HG03439 (cell line): Measurements from ENCODE around the gene GALNT10.

Source experiments
- ATAC-seq: cut with Tn5 transposase; IDR thresholded peaks from one replicate; pipeline ENCODE4 v1.9.1; 2021; ENCODE audit warnings: mild to moderate bottlenecking, moderate library complexity; ENCODE audit not compliant: unreplicated experiment

The GALNT10 gene

DNA sequence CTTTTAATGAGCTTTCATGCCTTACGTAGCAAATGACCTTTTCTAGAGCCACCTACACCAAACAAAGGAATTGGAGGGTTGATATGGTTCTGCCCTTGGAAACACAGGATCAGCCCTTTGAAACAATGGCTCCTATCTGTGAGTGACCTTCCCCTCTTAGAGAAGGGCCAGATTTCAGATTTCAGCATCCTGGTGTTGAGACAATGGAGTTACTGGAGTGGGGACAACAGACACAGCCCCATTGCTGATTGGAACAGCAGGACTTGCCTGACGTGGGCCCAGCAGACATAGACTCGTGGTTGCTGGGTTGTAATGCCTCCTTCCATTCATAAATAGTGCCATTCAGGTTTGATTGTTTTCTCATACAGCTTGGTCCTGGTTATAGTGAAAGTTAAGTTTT lies 96.0 kb downstream of the GALNT10 start:
- no peak for ATAC-seq

DNA sequence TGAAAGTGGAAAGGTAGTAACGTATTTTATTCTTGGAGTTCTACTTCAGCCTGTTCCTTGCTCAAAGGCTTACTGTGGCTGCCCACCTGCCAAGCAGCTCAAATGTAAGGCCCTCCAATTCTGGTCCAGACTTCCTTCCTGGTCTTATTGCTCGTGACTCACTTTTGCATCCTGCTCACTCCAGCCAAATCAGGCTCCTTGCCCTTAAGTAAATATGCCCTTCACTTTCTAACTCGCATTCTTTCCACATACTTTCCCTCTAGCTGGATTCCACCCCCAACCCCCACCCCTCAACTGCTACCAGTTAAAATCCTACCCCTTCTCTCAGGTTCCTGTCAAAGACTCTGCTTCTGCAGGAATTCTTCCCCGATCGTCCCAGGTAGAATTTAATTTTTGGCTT lies 96.6 kb downstream of the GALNT10 start:
- no peak for ATAC-seq

DNA sequence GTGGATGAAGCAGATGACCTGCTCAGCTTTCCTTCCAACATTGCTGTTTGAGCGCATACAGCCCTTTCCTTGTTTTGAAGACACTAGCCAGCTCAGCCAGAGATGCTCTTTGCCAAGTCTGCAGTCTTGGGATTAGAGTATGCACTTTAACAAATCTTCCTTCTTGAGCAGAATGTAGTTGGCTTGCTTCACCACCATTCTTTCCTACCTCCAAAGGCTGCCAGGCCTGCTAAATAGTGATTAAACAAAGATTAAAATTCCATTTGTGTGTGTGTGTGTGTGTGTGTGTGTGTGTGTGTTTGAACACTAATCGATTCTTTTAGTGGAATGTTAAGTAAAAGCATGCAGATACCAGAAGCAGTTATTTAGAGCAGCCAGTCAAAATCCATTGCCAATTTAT lies 97.6 kb downstream of the GALNT10 start:
- ATAC-seq, result no peak

DNA sequence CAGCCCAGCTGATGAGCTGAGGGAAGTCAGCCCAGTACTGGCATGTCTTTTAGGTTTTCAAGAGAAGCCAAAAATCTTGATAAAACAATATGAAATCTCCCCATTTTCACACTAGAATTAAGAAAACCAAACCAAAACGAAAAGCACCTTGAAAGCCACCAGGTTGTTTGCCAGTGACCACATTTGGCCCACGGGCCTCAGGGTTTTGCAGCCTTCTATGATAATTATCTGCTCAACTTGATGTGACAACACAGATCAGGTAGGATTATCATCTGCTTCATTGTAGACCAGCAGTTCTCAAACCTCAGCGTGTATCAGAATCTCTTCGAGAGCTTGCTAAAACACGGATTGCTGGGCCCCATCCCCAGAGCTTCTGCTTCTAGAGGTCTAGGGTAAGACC lies 101.4 kb downstream of the GALNT10 start:
- ATAC-seq, result no peak

DNA sequence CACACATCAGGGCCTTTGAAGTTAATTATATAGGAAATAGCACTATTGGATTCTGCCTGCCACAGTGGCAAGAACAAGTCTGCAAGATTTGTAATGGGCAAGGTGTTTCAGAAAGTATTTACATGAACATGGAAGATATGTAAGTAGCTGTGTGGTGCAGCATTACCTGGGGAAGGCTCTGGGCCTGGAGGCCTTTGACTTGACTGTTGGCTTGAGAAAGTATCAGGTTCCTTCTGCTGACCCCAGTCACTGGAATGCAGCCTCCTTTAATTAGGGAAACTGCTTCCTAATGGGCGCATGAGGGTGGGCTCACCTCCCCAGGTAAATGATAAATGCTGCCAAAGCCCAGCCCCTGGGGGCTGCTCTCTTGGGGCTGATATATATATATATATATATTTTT lies 102.7 kb downstream of the GALNT10 start:
- no peak for ATAC-seq

DNA sequence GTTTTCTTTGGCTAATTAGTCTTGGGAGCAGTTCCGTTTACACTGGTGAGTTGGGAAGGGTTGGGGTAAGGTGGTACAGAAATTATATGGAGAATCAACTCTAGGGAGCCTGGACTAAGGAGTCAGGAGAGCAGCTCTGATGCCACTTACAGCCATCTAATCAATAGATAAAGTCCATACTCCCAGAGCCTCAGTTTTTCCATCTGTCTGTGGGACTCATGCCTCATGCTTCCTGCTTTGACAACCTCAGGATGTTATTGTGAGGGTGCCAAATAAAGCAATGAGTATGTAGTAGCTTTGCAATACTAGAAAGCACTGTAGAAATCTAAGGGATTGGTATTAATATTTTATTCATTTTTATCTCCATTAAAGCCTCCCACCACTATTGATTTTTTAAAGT lies 105.0 kb downstream of the GALNT10 start:
- ATAC-seq, result no peak

DNA sequence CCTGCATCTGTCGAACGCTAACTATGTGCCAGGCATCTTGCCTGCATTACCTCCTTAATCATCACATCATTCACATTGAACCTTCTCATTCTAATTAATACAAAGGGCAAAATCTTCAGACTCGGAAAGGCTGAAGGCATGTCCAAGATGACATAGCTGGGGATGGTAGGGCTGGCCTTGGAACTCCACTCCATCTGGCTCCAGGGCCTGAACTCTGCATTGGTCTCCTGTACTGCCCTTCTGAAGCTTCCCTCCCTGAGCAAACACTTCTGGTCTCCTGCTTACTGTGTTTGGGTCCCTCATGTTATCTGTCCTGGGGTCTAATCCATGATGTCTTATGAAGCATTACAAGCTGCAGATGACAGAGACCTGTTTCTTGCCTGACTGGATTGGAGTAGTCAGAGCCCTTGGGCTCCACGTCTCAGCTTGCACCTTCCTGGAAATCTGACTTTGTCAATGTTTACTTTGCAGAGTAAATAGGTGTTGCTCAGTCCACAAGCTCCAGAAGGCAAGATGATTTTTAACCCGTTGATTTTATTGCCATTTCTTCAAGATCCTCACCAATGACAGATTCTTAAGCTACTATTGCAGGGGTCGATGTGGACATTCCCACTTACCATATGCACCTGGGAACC lies 106.1 kb downstream of the GALNT10 start:
- ATAC-seq, result no peak

DNA sequence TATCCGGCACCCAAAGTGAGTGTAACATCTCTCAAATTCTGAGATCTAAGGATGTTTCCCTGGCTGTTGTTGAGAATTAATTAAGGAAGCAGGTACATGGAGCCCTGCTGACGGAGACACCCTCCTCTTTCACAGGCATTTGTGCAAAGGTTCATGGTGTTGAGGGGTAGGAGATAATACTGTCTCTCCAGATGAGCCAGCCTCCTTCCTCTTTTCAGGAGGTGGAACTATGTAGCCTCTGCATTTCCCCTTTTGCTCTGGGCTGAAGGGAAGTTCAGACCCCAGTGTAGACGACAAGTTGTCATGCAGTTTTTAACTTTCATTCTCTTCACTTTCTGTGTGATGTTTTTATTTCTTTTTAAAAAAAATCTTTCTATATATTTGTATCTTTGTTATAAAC lies 107.5 kb downstream of the GALNT10 start:
- no peak for ATAC-seq

DNA sequence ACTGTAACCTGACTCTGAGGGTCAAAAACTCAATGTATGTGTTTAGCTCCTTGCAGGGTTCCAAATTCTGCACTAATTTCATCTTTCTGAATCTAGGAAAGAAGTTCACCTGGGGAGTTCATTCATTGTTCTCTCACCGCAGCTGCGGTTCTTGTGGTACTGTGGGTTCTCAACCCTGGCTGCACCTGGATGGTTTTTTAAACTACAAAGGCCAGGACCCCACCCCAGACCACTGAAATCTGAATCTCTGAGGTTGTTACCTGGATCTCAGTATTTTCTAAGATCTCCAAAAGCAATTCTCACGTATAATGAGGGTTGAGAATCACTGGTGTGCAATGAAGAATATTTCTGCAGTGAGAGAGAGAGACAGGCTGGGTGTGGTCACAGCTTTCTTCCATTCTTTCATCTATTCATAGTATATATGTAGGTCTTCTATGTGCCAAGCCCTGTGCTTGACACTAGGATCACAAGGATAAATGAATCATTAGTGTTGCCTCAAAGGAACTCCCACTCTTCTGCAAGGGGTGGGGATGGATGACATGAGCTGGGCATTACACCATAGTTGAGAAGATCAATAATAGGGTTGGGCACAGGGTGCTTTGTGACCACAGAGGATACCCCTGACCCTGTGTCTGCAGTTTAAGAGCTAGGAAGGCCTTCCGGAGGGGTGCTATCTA lies 109.8 kb downstream of the GALNT10 start:
- no peak for ATAC-seq

DNA sequence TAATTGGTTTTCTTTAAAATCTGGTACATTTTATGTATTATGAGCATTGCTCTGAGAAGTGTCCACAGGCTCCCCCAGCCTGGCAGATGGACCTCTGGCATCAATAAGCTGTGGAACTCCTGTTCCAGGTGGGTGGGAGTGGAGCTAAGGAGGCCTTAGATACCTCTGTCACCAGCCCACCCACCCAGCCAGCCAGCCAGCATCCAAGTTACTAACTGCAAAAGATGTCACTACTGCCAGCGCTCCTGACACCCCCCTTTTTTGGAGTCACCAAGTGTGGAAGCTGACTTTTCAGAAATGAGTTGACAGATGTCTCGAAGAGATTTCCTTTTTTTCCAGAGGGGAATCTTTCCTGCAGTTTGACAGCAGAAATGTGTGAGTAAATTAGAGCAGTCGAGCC lies 111.2 kb downstream of the GALNT10 start:
- no peak for ATAC-seq

DNA sequence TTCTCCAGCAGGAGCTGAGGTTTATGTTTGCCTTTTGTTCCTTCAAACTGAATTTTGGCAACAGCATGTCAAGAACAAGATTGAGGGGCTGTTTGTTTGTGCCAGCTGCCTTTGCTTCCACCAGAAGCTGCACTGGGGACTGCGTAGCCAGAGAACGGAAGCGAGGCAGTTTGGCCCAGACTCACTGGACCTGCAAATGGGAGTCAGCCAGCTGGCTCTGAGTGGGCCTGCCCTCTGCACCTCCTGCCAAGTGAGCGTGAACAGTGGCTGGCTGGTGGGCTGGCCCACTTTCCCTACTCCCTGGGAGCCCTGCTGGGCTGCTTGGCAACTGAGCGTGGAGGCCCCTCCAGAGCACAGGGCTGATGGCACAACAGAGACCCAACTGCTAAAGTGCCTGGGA lies 111.6 kb downstream of the GALNT10 start:
- ATAC-seq, result no peak

DNA sequence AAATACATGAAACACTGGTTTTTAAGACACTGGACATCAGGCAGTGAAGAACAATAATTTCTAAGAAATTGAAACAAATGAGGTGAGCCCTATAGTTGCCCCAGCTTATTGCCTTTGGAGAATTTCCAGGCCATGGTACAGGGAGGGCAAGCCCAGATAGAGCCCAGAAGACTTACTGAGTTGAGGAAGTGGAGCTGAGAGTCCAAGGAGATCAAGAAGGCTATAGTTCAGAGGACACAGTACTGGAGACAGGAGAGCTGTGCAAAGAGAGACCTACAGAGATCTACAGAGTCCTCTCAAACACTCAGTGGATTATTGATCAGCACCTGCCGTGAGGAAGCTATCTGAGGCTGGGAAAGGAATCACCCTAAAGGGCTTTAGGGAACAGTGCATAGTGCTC lies 112.6 kb downstream of the GALNT10 start:
- no peak for ATAC-seq

DNA sequence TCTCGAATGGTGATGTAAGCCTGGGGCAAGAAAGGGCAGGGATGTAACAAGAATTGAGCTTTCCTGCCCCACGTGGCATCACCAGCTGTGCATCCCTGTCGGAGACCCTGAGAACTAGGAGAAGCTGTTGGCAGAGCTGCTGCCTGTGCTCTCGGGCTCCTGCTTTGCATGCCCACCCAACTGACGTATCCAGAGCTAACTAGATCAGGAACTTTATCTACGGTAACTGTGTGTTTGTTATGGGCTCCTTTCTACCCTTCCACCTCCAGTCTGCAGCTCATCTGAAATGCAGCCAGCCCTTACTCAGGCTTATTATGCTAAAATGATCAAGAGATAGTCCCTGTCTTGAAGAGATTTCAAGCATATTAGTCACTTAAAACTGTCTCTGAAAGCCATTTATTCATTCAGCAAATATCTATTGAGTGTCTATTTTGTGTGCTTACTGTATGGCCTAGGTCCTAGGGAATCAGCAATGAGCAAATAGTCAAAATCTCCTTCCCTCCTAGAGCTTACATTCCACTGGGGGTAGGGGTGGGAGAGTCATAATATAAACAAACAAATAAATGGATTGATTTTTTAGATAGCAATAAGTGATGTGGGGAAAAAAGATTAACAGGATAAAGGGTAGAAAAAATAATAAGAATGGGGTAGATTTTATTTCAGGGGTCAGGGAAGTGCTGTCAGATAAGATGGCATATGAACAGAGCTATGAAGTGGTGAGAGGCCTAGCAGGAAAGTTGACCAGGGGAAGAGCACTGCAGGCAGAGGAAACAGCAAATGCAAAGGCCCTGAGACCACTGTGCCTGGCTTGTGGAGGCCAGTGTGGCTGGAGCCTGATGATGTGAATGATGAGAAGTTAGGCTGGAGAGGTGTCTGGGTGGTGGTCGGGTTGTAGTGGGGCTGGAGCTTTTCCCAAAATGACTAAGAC lies 118.2 kb downstream of the GALNT10 start:
- no peak for ATAC-seq

DNA sequence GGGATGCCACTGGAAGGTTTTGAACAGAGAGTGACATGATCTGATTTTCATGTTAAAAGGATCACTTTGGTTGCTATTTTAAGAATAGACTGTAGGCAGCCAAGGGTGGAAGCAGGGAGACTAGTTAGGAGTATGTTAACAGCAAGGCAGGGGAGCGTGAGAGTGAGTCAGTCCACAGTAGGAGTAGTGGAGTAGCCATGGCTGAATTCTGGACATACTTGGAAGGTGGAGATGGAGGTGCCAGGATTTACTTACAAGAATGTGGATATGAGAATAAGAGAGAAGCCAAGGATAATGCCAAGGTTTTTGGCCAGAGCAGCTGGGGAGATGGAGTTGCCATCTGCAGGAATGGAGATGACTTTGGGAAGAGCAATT lies 118.8 kb downstream of the GALNT10 start:
- no peak for ATAC-seq

DNA sequence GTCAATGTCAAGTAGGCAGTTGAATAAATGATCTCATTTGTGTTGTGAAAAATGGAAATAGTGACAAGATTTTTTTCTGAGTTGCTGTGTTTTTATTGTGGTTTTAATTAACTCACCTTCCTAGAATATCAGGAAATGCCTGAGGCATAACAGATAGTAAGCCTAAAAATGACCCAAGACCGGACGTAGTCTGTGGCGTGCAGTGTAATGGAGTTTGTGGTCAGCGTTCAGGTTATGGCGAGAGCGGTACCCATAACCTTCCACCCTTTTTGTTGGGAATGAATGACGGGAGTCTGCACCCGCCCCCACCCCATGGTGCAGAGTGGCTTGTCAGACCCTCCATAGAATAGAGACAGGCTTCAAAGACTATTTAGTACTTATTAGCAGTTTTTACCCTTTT lies 119.3 kb downstream of the GALNT10 start:
- ATAC-seq, result no peak

DNA sequence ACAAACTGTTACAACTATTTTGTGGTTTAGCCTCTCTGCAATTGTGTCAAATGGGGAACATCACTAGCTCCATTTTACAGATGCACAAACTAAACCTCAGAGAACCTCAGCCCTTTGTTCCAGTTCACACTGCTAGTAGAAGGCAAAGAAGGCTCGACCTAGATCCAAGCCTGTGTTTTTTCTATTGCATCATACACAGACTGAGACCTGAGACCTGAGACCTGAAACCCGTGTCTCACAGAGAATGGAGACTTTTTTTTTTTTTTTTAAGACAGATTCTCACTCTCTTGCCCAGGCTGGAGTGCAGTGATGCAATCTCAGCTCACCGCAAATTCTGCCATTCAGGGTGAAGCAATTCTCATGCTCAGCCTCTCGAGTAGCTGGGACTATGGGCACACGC lies 120.8 kb downstream of the GALNT10 start:
- ATAC-seq, result peak; percentile 65

DNA sequence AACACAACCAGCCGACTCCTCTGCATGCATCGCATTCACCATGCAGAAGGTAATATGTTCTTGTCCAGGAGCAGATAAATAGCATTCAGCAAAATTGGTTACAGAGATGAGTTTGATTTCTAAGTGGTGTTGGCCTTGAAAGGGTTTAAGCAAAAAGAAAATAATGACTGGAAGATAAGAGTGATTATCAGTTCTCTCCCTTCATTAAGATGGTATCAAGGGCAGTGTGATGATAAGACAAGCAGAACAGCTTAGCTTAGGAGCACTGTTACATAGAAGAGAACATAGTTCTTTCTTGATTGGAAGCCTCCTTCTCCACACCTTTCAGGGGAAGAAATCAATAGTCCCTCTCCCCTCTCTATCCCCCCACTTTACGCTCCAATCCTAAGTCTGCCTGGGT lies 121.5 kb downstream of the GALNT10 start:
- ATAC-seq, result no peak

DNA sequence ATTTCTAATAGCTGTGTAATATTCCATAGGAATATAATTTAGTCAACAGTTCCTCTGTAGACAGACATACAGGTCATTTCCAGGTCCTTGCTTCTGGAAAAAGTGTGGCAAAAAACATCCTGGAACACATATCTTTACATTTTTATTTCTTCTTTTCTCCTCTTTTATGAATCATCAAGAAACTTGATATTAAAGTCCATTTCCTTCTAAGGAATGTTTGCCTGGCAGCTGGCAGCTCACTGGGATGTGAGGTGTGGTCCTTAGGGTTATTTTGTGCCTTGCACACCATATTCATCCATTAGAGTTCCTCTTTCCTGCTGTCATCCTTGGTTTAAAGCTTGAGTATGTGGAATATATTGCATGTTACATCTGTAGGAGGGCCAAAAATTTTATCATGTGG lies 122.0 kb downstream of the GALNT10 start:
- no peak for ATAC-seq

DNA sequence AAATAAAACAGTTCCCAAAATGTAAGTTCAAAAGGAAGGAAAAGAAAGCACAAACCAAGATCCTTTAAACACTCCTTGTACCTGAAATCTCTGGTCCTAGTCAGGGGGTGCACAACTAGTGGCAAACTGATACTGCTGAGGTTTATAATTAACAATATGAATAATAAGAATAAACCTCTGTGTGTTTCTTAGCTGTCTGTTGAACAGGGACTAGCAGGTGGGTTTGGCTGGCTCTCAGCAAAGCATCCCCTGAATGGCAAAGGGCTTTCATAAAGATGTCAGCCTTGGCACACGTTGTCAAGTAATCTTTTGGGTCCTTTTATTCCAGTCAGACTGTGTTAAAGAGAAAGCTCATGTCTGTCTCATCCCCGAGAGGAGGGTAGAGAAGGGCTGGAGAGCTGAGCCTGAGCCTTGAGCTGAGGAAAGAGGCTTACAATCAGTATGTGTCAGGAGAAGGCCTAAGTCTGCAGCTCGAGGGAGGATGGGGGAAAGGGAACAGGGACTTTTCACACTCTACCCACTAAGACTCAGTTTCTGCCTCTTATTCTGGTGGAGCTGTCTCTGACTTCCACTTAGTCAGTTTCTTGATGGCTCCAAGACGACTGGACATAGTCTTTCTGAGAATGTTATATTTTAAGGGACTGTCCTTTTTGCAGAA lies 123.0 kb downstream of the GALNT10 start:
- ATAC-seq, result no peak

DNA sequence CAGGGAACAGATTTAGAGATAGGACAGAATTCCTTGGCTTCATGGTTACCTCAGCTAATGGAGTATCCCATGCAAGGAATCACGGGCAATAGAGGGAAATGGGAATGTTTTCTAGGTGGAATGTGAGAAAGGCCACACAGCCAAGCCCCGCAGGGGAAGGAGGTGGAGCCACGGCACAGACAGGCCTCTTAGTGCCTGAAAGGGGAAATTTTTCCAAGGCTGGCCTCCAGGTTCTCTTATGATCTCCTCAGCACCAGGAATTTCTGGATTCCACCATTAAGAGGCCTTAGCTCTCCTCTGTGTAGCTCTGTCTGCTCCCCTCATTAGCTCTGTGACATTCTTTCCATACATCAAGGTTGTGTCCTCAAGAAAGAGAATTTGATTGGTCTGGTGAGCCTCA lies 124.7 kb downstream of the GALNT10 start:
- no peak for ATAC-seq

DNA sequence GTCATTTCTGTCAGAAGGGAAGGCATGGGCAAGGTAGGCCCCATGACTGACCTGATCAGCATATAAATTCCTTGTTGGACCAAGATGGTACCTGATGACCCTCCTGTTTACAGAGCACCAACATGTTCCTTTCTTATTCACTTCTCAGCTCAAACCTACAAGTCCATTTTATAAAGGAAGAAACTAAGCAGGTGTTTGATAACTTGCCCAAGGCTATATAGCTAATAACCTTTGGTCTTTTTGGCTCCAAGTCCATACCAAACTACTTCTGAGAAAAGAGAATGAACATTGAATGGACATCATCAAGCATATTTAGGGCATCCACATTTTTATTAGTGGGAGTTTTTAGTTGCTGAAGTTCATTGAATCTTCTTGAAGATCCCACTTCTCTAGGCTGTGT lies 125.2 kb downstream of the GALNT10 start:
- ATAC-seq, result no peak
